ENCODE measurements around the gene TYW3. TPM values are rescaled to one million over a fixed set of nuclear protein-coding genes. Genes with fewer than 3 reads are reported as not detected.

Gene TYW3
- total RNA-seq: 8.8 TPM

DNA sequence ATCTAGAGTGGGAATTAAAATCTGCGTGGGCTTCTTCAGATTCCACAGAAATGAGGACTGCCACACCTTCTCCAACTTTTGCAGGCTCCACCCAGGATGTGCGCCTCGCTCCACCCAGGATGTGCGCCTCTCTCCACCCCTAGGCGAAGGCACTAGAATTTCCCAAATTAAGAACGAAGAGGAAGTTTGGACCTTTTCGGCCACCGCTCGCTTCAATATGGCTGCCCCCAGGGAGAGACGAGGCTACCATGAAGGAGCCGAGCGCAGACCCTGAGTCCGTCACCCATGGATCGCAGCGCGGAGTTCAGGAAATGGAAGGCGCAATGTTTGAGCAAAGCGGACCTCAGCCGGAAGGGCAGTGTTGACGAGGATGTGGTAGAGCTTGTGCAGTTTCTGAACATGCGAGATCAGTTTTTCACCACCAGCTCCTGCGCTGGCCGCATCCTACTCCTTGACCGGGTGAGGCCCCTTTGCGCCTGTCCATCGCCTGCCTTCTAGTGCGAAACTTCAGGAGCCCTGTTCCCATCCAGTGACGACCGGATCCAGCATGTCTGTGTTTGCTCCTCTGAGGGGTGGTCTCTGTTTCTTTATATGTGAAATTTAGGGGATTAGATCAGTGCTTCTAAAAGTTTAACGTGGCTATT lies at the start of gene TYW3, which contains the start of gene CRYZ:
Gene TYW3, plus strand, starts transcription at position 193 of the 644 bp plus-strand sequence. Its CDS starts 93 bp downstream, at position 286.
Gene CRYZ, minus strand, starts transcription at position 91 of the 644 bp plus-strand sequence. CDS start 8,229 bp downstream, outside the sequence.
- Histone ChIP-seq H3K4me3 (peak within 1 kb of the TSS; percentile 68 to 70), H3K27ac (peak within 1 kb of the TSS; percentile 87), H3K9me3 (no peaks in the 10 kb centered on the region), H3K27me3 (no peaks in the 10 kb centered on the region), H3K4me1 (peaks cover 54% of the 10 kb centered on the region), H3K36me3 (peaks cover 0 to 13% of the 10 kb centered on the region in 2 donors)
- peak in 1 of 2 donors; percentile 24 for TF ChIP-seq POLR2A (IDR thresholded peaks at IDR 0.05)
- peak in 2 of 3 experiments; percentile 8 to 14 for TF ChIP-seq CTCF (IDR thresholded peaks at IDR 0.05)
- peak; percentile 90 to 96 for TF ChIP-seq POLR2AphosphoS5 (IDR thresholded peaks at IDR 0.05; ENCODE audit: insufficient read depth in 1 of 2, low read depth in 1 of 2)
- intact Hi-C loops (cut with DNase I): no loop called here
- DNase-seq (ENCODE audit: extremely low spot score in 2 of 2): peak in 1 of 2 donors; percentile 90

DNA sequence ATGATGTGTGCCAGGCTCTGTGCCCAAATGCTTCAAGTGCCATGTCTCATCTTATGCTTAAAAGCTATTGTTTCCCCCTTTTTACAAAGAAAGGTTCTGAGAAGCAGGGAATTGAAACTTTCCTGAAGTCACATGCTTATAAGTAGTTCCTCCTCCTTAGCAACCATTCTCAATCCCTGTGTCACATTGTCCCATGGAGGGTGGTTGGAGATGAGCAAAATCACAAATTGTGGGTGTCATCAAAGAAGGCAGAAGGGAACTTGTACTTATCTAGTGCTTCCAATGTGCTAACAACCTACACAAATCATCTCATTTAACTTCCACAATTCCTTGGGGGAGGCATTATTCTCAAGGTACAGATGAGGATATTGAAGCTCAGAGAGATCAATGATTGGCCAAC lies 49.3 kb upstream of the TYW3 start:
- Histone ChIP-seq H3K4me3 (no peak overlapping the region), H3K36me3 (no peaks in the 10 kb centered on the region), H3K27ac (no peak overlapping the region), H3K9me3 (no peaks in the 10 kb centered on the region), H3K27me3 (no peaks in the 10 kb centered on the region), H3K4me1 (no peaks in the 10 kb centered on the region)
- TF ChIP-seq POLR2AphosphoS5 (IDR thresholded peaks at IDR 0.05; ENCODE audit: insufficient read depth in 1 of 2, low read depth in 1 of 2): no peak
- no peak for TF ChIP-seq CTCF (IDR thresholded peaks at IDR 0.05)
- no peak for TF ChIP-seq POLR2A (IDR thresholded peaks at IDR 0.05)
- no peak for DNase-seq (ENCODE audit: extremely low spot score in 2 of 2)
- intact Hi-C loops (cut with DNase I): no loop called here

GRCh38 chr1:74684301-74684700 lies 48.7 kb upstream of the TYW3 start:
- no peak overlapping the region for H3K27ac ChIP-seq
- no peak overlapping the region for H3K4me3 ChIP-seq
- H3K27me3 ChIP-seq: no peaks in the 10 kb centered on the region
- H3K9me3 ChIP-seq: no peaks in the 10 kb centered on the region
- no peaks in the 10 kb centered on the region for H3K36me3 ChIP-seq
- no peak for DNase-seq (ENCODE audit: extremely low spot score in 2 of 2)
- intact Hi-C loops (cut with DNase I): no loop called here
- TF ChIP-seq POLR2AphosphoS5 (IDR thresholded peaks at IDR 0.05; ENCODE audit: insufficient read depth in 1 of 2, low read depth in 1 of 2): no peak
- H3K4me1 ChIP-seq: no peaks in the 10 kb centered on the region

DNA sequence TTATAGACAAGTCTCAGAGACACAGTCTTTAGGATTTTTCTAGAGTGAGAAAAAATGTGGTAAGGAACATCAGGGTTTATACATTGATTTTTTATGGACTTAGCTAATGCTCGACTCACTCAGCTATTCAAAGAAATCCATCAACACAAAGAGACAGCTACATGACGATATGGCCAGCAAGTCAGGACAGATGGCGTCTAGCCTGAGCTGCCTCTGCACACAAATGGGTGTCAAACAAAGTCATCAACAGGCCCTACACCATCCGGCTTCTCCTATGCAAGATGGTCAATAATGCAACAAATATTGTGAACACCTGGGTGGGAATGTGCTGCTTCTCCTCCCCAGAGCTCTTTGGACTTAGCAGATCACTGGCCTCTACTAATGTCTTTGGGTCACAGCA lies 46.0 kb upstream of the TYW3 start:
- no peaks in the 10 kb centered on the region for H3K4me1 ChIP-seq
- H3K27ac ChIP-seq: no peak overlapping the region
- TF ChIP-seq POLR2AphosphoS5 (IDR thresholded peaks at IDR 0.05; ENCODE audit: insufficient read depth in 1 of 2, low read depth in 1 of 2) (no peak), POLR2A (IDR thresholded peaks at IDR 0.05) (no peak), CTCF (IDR thresholded peaks at IDR 0.05) (no peak)
- DNase-seq (ENCODE audit: extremely low spot score in 2 of 2): no peak
- no peaks in the 10 kb centered on the region for H3K36me3 ChIP-seq
- no peaks in the 10 kb centered on the region for H3K27me3 ChIP-seq
- no peak overlapping the region for H3K4me3 ChIP-seq
- no peaks in the 10 kb centered on the region for H3K9me3 ChIP-seq
- intact Hi-C loops (cut with DNase I): no loop called here

DNA sequence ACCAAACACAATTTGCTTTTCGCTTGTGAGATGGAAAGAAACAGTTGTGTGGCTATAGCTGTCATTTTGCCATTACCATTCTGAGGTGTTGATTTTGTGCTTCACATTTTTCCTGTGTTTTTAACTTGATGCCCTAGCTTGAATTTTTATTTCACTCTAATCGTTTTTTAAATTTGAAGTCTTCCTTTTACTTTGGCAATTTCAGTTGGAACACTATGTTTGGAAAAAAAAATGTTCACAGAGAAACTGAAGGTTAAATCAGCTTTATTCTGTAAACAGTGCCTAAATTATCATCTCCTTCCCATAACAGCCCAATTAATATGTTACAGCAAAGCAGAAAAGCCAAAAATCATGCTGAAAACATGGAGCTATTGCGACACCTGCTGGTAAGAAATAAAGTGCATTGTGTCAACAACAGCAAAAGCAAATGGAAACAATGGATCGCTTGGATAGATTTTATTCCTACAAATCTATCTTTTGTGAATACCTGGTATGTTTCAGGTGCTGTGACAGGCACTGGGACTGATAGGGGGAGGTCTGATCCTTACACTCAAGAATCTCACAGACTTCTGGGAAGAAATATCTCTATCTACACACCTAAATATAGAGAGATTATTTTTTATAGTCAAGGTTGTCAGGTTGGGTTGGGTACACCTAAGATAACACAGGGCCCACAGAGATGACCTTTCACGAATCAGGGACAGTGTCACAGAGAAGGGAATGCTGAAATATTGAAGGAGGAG lies 43.2 kb upstream of the TYW3 start:
- TF ChIP-seq CTCF (IDR thresholded peaks at IDR 0.05) (peak; percentile 27 to 71 (median 67)), POLR2AphosphoS5 (IDR thresholded peaks at IDR 0.05; ENCODE audit: insufficient read depth in 1 of 2, low read depth in 1 of 2) (peak in 1 of 2 donors; percentile 51), POLR2A (IDR thresholded peaks at IDR 0.05) (no peak)
- no peak for DNase-seq (ENCODE audit: extremely low spot score in 2 of 2)
- no peaks in the 10 kb centered on the region for H3K4me1 ChIP-seq
- H3K27me3 ChIP-seq: no peaks in the 10 kb centered on the region
- H3K27ac ChIP-seq: no peak overlapping the region
- intact Hi-C loops (cut with DNase I): no loop called here
- H3K4me3 ChIP-seq: no peak overlapping the region
- H3K36me3 ChIP-seq: no peaks in the 10 kb centered on the region
- no peaks in the 10 kb centered on the region for H3K9me3 ChIP-seq
